Kidney glomerular epithelial cell (primary cell): ENCODE results near the gene SLC17A4.
"Not testable (repeated sequence)": the region's sequence is repeated elsewhere in the genome, so short reads cannot be mapped to it uniquely, and the experiment has no call there.

Experiments used
- DNase-seq: peaks from one replicate; lab custom pipeline; 2025; lab: John Stamatoyannopoulos, UW

Gene SLC17A4

GRCh38 chr6:25754535-25754934, at the start of gene SLC17A4:
Gene SLC17A4, plus strand, starts transcription at chr6:25754742. Its CDS starts 7,221 bp downstream, at chr6:25761963.
- DNase-seq, result no peak

GRCh38 chr6:25706314-25707014, 48.1 kb upstream of the SLC17A4 start:
- no peak for DNase-seq

- DNase-seq, result no peak
Observed at GRCh38 chr6:25709761-25710160, 44.8 kb upstream of the SLC17A4 start.

- DNase-seq, result no peak
Observed at GRCh38 chr6:25710287-25710686, 44.3 kb upstream of the SLC17A4 start.

GRCh38 chr6:25713824-25714223, 40.7 kb upstream of the SLC17A4 start:
- DNase-seq, result no peak

- DNase-seq, result no peak
Observed at GRCh38 chr6:25714765-25715164, 39.8 kb upstream of the SLC17A4 start.

- no peak for DNase-seq
Observed at GRCh38 chr6:25715794-25716193, 38.7 kb upstream of the SLC17A4 start.

GRCh38 chr6:25717866-25718740, 36.4 kb upstream of the SLC17A4 start:
- peak; percentile 54 for DNase-seq

GRCh38 chr6:25726122-25726911, 28.2 kb upstream of the SLC17A4 start:
- DNase-seq, result no peak

GRCh38 chr6:25727028-25727427, 27.5 kb upstream of the SLC17A4 start:
- DNase-seq, result no peak

- no peak for DNase-seq
Observed at GRCh38 chr6:25730907-25731306, 23.6 kb upstream of the SLC17A4 start.

GRCh38 chr6:25731721-25732120, 22.8 kb upstream of the SLC17A4 start:
- DNase-seq, result no peak

GRCh38 chr6:25732468-25733198, 21.9 kb upstream of the SLC17A4 start:
- DNase-seq, result no peak

- no peak for DNase-seq
Observed at GRCh38 chr6:25735261-25735660, 19.3 kb upstream of the SLC17A4 start.

- no peak for DNase-seq
Observed at GRCh38 chr6:25743868-25744267, 10.7 kb upstream of the SLC17A4 start.

- no peak for DNase-seq
Observed at GRCh38 chr6:25745836-25746235, 8.7 kb upstream of the SLC17A4 start.

GRCh38 chr6:25746968-25747367, 7.6 kb upstream of the SLC17A4 start:
- DNase-seq, result no peak

GRCh38 chr6:25747477-25747876, 7.1 kb upstream of the SLC17A4 start:
- DNase-seq, result no peak

- DNase-seq, result no peak
Observed at GRCh38 chr6:25748049-25748448, 6.5 kb upstream of the SLC17A4 start.

GRCh38 chr6:25748601-25749517, 5.7 kb upstream of the SLC17A4 start:
- not testable (repeated sequence) for DNase-seq

- no peak for DNase-seq
Observed at GRCh38 chr6:25749837-25750236, 4.7 kb upstream of the SLC17A4 start.
